PC-9 (cell line): ENCODE data around the gene SLC43A3. TPM values are rescaled to one million over a fixed set of nuclear protein-coding genes. Genes with fewer than 3 reads are reported as not detected.

Source experiments
- BruUV-seq: library from RNA; stranded (reverse); fragments of 400-500 nt; replicated peaks from 2 replicates; lab custom pipeline; 2021; lab: Mats Ljungman, UMichigan
- CTCF ChIA-PET: fragments of 300-600 bp; sonication (Branson Sonifier 250); formaldehyde crosslinking; loops from one replicate; lab custom pipeline; 2022; ENCODE audit warnings: antibody characterized with exemption; lab: Charles Lee
- POLR2A ChIA-PET: fragments of 300-600 bp; sonication (Branson Sonifier 250); formaldehyde crosslinking; loops from one replicate; lab custom pipeline; 2022; ENCODE audit warnings: antibody characterized with exemption; ENCODE audit not compliant: unreplicated experiment; lab: Charles Lee
- DNase-seq, 2 experiments: peaks; one replicate each; pipeline versions ENCODE4 v3.0.0 to v3.0.0-alpha.2; 2015 to 2022; ENCODE audit warnings: mixed read lengths in 1 of 2
- H2AFZ ChIP-seq: fragments of 200-600 bp; sonication (generic); 2 replicates; pipeline ENCODE4 v1.8.1; 2017; ENCODE audit warnings: antibody characterized with exemption
- H3F3A ChIP-seq: fragments of 200-600 bp; sonication (generic); 2 replicates; pipeline ENCODE4 v1.8.1; 2017; ENCODE audit warnings: antibody characterized with exemption, mild to moderate bottlenecking, low read depth; ENCODE audit not compliant: insufficient read depth
- H3K27ac ChIP-seq: fragments of 200-600 bp; sonication (generic); 2 replicates; pipeline ENCODE4 v1.6.1; 2016; ENCODE audit warnings: mixed run types
- H3K27me3 ChIP-seq: fragments of 200-600 bp; sonication (generic); 2 replicates; pipeline ENCODE4 v1.6.1; 2016; ENCODE audit warnings: low read depth, mixed run types; ENCODE audit not compliant: insufficient read depth
- H3K36me3 ChIP-seq: fragments of 200-600 bp; sonication (generic); 2 replicates; pipeline ENCODE4 v1.6.1; 2016; ENCODE audit warnings: low read depth, mixed run types
- H3K4me1 ChIP-seq: fragments of 200-600 bp; sonication (generic); replicated peaks from 2 replicates; pipeline ENCODE4 v1.6.1; 2016; ENCODE audit warnings: mixed run types; ENCODE audit not compliant: insufficient read depth
- H3K4me2 ChIP-seq: fragments of 200-600 bp; sonication (generic); 2 replicates; pipeline ENCODE4 v1.6.1; 2017; ENCODE audit warnings: mixed run types
- H3K4me3 ChIP-seq: fragments of 200-600 bp; sonication (generic); 2 replicates; pipeline ENCODE4 v1.6.1; 2016; ENCODE audit warnings: mixed run types
- H3K79me2 ChIP-seq: fragments of 200-600 bp; sonication (generic); 2 replicates; pipeline ENCODE4 v1.6.1; 2017; ENCODE audit warnings: low read depth, mixed run types
- H3K9me2 ChIP-seq: fragments of 200-600 bp; sonication (generic); 2 replicates; pipeline ENCODE4 v1.8.1; 2017; ENCODE audit warnings: mild to moderate bottlenecking; ENCODE audit not compliant: insufficient read depth
- H3K9me3 ChIP-seq: fragments of 200-600 bp; sonication (generic); 2 replicates; pipeline ENCODE4 v1.8.1; 2016; ENCODE audit warnings: low read depth; ENCODE audit not compliant: insufficient read depth
- H4K20me1 ChIP-seq: fragments of 200-600 bp; sonication (generic); 2 replicates; pipeline ENCODE4 v1.8.1; 2017; ENCODE audit not compliant: insufficient read depth
- CTCF ChIP-seq: fragments of 200-600 bp; sonication (generic); conservative IDR thresholded peaks from 2 replicates; pipeline ENCODE4 v1.6.1; 2017; ENCODE audit warnings: mixed run types, antibody characterized with exemption, mild to moderate bottlenecking, moderate library complexity
- EZH2 ChIP-seq: fragments of 200-600 bp; sonication (generic); IDR thresholded peaks from 2 replicates; pipeline ENCODE4 v1.8.0; 2017; ENCODE audit warnings: antibody characterized with exemption, low read depth
- intact Hi-C: fragments of 100-400 bp; cut with micrococcal nuclease; formaldehyde crosslinking; loops from one replicate; pipeline ENCODE4 v1.10.0; 2022; ENCODE audit not compliant: unreplicated experiment
- total RNA-seq: library from RNA; stranded (reverse); gene quantifications from 2 replicates; pipeline ENCODE4 v1.2.3, GENCODE V29; 2021

The SLC43A3 gene
- total RNA-seq, 1 experiment from 2014 or later, result 41.3 TPM

- Histone ChIP-seq H3K9me2 (no peaks in the 10 kb centered on the region), H3K36me3 (peaks cover 49% of the 10 kb centered on the region), H2AFZ (no peak overlapping the region), H3K9me3 (no peaks in the 10 kb centered on the region), H3K27ac (no peak overlapping the region), H3K4me2 (no peak overlapping the region), H4K20me1 (peaks cover 7% of the 10 kb centered on the region; the same call in 1 of the 2 replicates), H3K79me2 (no peaks in the 10 kb centered on the region), H3K4me3 (no peak overlapping the region), H3K4me1 (no peaks in the 10 kb centered on the region), H3K27me3 (no peaks in the 10 kb centered on the region), H3F3A (peaks cover 38% of the 10 kb centered on the region)
- ChIA-PET POLR2A (no interaction called here), CTCF (no interaction called here)
- peak in 1 of 2 experiments; percentile 30 for DNase-seq
- intact Hi-C loops, result no loop called here
- TF ChIP-seq CTCF, result no peak
- BruUV-seq, result no TSS peak
These were observed 12.2 kb downstream of the SLC43A3 start for GRCh38 chr11:57414612-57415212.

GRCh38 chr11:57413681-57414080, 13.2 kb downstream of the SLC43A3 start:
- no peaks in the 10 kb centered on the region for H3K79me2 ChIP-seq
- H3K4me1 ChIP-seq, result no peaks in the 10 kb centered on the region
- POLR2A ChIA-PET, result no interaction called here
- H3K4me2 ChIP-seq, result no peak overlapping the region
- no peaks in the 10 kb centered on the region for H3K9me3 ChIP-seq
- H3K36me3 ChIP-seq, result peaks cover 52% of the 10 kb centered on the region
- TF ChIP-seq CTCF, result no peak
- H3K27me3 ChIP-seq, result no peaks in the 10 kb centered on the region
- no peak overlapping the region for H3K27ac ChIP-seq
- intact Hi-C loops, result no loop called here
- H3F3A ChIP-seq, result peaks cover 36% of the 10 kb centered on the region
- DNase-seq, result peak in 1 of 2 experiments; percentile 32
- CTCF ChIA-PET, result no interaction called here
- no TSS peak for BruUV-seq
- peaks cover 7% of the 10 kb centered on the region; the same call in 1 of the 2 replicates for H4K20me1 ChIP-seq
- no peak overlapping the region for H3K4me3 ChIP-seq
- no peaks in the 10 kb centered on the region for H3K9me2 ChIP-seq
- H2AFZ ChIP-seq, result no peak overlapping the region

- peak in 1 of 2 experiments; percentile 35 for DNase-seq
- H3K9me2 ChIP-seq, result no peaks in the 10 kb centered on the region
- H2AFZ ChIP-seq, result no peak overlapping the region
- H3K36me3 ChIP-seq, result peaks cover 50% of the 10 kb centered on the region
- H3F3A ChIP-seq, result peaks cover 49% of the 10 kb centered on the region
- no peaks in the 10 kb centered on the region for H3K9me3 ChIP-seq
- intact Hi-C loops, result no loop called here
- H3K79me2 ChIP-seq, result no peaks in the 10 kb centered on the region
- POLR2A ChIA-PET, result no interaction called here
- H4K20me1 ChIP-seq, result peaks cover 7% of the 10 kb centered on the region
- no peaks in the 10 kb centered on the region for H3K4me1 ChIP-seq
- CTCF ChIA-PET, result no interaction called here
- no peak overlapping the region for H3K4me2 ChIP-seq
- H3K27me3 ChIP-seq, result no peaks in the 10 kb centered on the region
- TF ChIP-seq CTCF (no peak), EZH2 (no peak)
- no peak overlapping the region for H3K27ac ChIP-seq
- H3K4me3 ChIP-seq, result no peak overlapping the region
- BruUV-seq, result no TSS peak
These were observed 16.6 kb downstream of the SLC43A3 start for GRCh38 chr11:57410287-57410686.
